HG02642 (cell line): Measurements from ENCODE around the gene F11R.
"Not testable (repeated sequence)": the region's sequence is repeated elsewhere in the genome, so short reads cannot be mapped to it uniquely, and the experiment has no call there.

Experiments
- ATAC-seq: cut with Tn5 transposase; IDR thresholded peaks from one replicate; pipeline ENCODE4 v1.9.1; 2021; ENCODE audit warnings: mild to moderate bottlenecking; ENCODE audit not compliant: unreplicated experiment, poor library complexity

The F11R gene

DNA sequence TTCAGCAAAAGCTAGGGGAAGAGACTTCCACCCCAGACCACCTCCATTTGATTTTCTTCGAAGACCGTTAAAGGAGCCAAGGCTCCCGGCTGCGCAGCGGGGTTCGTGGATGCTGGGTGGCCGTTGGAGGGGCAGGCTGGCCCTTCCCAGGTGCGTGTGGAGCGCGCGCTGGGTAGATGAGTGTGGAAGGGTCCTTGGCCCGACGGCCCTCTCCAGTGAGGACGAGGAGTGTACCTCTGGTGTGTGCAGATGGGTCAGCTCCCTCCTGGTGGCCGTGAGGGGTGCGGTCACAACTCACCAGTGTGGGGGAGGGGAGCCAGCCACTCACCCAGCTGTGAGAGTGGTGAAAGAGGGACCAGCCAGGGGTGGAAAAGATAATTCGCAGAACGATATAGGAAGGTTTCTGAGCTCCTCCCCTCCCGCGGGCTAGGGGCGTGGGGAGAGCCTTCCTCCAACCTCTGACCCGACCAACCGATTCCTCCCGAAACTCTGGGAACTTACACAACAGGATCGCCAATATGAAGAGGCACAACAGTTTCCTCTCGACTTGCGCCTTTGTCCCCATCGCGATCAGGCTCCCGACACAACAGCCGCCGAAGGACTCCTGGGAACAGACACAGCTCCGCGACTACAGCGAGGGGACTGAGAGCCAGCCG, at the start of gene F11R:
Gene F11R (minus strand): TSS at position 644 of the 656 bp plus-strand sequence. CDS start 79 bp downstream, at position 565.
- ATAC-seq = peak; percentile 48

- peak; percentile 80 for ATAC-seq
These were observed 48.8 kb upstream of the F11R start, which contains the start of gene ARHGAP30 for GRCh38 chr1:161069731-161070270. ARHGAP30 (minus strand) TSS chr1:161069891; CDS start chr1:161069624, 267 bp downstream.

DNA sequence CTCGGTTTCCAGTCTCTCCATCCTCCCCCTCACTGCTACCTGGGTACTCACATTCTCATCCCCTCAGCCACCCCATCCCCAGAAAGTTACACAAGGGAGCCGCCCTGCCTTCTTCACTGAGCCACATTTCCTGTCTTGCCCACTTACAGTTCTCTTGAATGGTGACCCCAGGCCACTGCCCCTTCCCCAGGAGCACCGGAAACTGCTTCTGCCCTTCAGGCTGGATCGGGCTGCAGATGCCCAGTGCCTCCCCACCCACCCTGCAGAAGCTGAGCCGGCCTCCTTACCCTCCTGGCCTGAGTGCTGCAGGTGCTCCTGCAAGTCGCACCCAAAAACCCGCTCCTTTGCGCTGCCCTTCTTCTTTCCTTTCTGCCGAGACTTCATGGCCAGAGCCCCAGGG, 48.3 kb upstream of the F11R start:
- peak; percentile 11 for ATAC-seq

DNA sequence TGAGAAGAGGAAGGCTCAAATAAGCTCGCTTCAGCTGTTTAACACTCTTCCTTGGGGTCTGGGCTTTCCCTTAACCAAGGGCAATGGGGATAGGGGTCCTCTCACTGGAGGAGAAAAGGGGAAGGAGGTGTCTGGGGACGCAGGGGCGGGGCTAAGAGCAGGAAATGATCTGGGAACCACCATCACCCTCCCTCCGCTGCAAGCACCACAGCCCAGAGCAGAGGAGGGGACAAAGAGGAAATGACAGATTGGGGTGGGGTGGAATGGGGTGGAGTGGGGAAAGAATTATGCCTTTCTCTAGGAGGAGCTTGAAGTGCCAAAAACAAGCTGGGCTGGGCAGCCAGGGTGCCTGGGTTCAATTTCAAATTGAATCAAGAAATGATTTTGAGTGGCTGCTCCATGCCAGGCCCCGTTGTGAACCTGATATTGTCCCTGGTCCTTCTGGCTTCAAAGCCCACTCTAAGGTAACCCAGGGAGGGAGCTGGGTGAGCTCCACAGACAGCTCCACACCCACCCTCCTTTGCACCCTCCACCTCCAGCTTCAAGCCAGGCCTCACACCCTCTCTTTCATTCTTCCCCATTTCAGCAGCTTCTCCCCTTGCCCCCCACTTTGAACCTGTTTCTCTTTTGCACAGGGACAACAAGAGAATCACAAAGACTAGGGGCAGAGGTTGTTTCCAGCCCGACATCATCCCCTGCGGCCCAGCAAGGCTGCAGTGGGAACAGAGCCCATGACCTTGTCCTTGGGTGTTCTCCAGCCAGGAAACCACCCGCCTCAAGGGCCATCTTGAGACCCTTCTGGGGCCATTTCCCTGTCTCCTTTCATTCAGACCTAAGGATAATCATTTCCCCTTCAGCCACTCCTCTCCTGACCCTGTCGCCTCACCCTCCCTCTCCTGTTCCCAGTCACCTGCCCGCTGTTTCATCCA, 47.6 kb upstream of the F11R start:
- ATAC-seq = peak; percentile 56

DNA sequence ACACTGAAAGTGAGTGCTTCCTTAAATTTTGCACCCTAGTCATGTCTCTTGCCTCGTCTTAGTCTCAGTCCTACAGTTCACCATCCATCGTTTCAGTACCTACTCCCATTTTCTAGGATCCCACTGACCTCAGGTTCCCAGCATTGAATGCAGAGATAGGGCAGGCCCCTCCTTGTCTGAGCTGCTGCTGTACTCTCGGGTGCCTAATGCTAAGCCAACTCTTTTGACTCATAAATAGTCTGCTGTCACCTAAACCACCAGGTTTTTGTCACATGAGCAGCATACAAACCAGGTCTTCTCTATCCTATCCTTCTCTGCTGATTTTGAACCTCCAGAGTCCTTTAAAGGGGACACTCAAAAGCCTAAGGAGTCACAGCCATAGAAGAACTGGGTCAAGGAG, 45.7 kb upstream of the F11R start:
- no peak for ATAC-seq

DNA sequence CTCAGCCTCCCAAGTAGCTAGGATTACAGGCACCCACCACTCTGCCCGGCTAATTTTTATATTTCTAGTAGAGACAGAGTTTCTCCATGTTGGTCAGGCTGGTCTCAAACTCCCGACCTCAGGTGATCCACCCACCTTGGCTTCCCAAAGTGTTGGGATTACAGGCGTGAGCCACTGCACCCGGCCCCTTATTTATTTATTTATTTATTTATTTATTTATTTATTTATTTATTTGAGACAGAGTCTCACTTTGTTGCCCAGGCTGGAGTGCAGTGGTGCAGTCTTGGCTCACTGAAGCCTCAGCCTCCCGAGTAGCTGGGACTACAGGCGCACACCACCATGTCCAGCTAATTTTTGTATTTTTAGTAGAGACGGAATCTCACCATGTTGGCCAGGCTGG, 44.7 kb upstream of the F11R start:
- not testable (repeated sequence) for ATAC-seq

- not testable (repeated sequence) for ATAC-seq
These were observed 43.0 kb upstream of the F11R start for GRCh38 chr1:161063936-161064335.

- ATAC-seq = no peak
These were observed 40.5 kb upstream of the F11R start for GRCh38 chr1:161061419-161061818.

GRCh38 chr1:161059293-161059692, 38.3 kb upstream of the F11R start:
- no peak for ATAC-seq

GRCh38 chr1:161054805-161055204, 33.9 kb upstream of the F11R start:
- no peak for ATAC-seq

GRCh38 chr1:161054232-161054631, 33.3 kb upstream of the F11R start:
- no peak for ATAC-seq

GRCh38 chr1:161052899-161053298, 31.9 kb upstream of the F11R start:
- ATAC-seq = no peak

- ATAC-seq = no peak
These were observed 30.3 kb upstream of the F11R start for GRCh38 chr1:161051219-161051618.

- ATAC-seq = no peak
These were observed 28.2 kb upstream of the F11R start for GRCh38 chr1:161048949-161049722.

DNA sequence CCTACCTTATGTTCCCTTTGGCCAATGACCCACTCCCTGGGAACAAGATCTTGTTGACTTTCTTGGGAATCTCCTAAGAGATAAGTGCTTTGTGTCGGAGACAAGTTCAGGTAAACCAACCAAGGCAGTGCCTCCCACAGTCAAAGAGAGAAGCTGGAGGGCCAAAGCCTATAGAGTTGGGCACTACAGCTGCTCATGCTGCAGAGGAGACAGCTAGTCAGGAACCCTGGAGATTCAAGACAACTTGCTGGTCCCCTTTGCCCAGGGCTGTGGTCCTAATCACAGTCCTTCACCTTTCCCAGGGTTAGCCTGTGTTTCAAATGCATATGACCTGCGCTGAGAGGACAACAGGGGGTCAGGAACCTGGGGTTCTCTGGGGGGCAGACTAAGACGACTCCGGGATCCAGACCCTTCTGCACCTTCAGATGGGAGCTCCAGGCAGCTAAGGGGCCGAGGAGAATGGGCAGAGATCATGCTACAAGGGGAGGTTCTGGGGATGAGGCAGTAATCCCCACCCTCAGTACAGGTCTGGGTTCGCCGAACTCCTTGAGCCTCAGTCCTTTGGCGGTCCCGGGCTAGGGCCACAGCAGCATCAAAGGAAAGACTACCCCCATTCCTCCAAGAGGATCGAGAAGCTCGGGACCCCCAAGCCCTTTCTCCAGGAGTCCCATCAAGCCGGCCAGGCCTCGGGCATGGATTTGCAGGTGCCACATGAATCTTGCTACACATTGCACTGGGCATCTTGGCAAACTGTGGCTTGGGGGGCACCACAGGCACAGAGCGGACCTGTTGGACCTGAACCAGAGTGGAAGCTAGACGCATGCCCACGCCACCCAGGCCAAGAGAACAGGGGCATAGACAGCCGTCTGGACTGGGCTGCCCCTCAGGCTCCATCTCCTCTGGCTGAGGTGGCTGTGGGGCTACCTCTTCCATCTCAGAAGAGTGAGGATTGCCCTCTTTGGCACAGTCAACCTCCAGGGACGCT, 26.8 kb upstream of the F11R start:
- no peak for ATAC-seq

DNA sequence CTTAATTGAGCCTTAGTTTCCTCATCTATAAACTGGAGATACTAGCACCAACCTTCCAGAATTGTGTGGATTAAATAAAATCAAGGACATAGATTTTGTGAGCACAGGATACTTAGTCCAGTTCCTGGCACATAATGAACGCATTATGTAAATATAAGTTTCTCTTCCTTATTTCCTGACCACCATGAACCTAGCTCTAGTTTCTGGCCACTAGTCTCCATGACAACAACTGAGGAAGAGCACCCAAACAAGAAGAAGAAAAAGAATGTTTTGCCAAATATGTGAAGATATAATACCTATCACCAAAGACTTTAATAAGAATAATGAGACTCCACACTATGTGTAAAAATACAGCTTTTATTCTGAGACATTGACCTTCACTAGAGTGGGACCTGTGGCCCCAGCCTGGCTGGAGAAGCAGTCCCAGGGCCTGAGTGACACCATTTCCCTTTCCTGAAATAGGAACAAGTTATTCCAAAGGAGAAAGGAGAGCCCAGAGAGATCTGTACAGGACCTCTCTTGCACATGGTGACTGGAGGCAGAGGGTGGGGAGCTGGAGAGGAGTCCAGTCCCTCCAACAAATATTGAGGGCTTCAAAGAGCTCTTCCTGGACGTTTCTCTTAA, 25.8 kb upstream of the F11R start:
- ATAC-seq = peak; percentile 36

DNA sequence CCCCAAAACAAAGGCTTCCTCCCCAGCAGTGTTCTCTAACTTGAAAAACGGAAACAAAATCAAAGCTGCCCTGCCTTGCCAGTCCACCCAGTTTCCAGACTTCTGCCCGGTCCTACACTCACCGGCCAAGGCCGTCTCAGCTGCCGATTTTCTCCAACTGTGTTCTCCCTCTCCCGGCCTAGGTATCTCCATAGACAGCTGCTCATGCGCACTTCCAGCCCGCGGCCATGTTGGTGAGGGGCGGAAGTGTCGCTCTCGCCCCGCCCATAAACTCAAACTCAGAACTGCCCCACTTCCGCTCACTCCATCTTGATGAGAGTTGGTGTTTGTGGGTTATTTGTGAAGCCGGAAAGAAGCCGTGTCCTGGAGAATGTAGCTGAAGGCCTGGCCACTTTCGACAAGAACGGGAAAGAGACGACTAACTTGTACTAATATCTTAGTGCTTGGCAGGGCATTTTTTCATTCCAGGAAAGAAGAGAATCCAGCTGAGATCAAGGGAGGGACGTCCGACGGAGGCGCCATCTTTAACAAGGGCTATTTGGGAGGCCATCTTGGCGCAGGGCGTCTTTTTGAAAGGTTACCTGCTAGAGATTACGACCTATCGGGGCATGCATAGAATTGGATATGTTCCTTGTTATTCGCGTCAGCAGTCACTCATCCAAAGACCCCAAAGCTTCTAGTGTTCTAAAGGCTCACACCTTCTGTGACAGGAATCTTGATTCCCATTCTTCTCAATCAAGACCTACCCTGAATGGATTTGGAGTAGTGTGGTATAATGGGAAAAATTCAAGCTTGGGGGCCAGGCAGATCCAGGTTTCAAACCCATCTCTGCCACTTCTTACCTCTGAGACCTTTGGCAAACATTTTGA, 25.0 kb upstream of the F11R start, which contains the start of gene USF1:
Gene USF1 (minus strand): TSS at position 242 of the 869 bp plus-strand sequence. CDS start 2,702 bp downstream, outside the sequence.
- peak; percentile 73 for ATAC-seq
